ENCODE data around the gene TMEM167A.

- TF ChIP-seq REST (IDR thresholded peaks at IDR 0.05; ENCODE audit: low read depth) (no peak), RAD21 (IDR thresholded peaks at IDR 0.05; ENCODE audit: low read depth) (no peak), CEBPB (IDR thresholded peaks at IDR 0.05) (no peak)
Measured at GRCh38 chr5:83109380-83109779, 32.2 kb upstream of the TMEM167A start.

Data from Ishikawa (cell line).